Tibial nerve (tissue), 3 donors: ENCODE measurements around the gene ADK.

Experiments
- POLR2A ChIP-seq, 2 donors: fragments of 450-650 bp; IDR thresholded peaks; one replicate each; pipeline ENCODE4 v1.6.1; 2017; ENCODE audit warnings: antibody characterized with exemption in 2 of 2, mild to moderate bottlenecking in 2 of 2, moderate library complexity in 2 of 2
- TF ChIP-seq, protein P1 (sequence below), 5 experiments: fragments of 200-600 bp in 3 of 5; fragments of 450-650 bp in 2 of 5; sonication (generic) in 3 of 5; IDR thresholded peaks; one replicate each; pipeline ENCODE4 v1.5.1; 2016 to 2019; ENCODE audit warnings: antibody characterized with exemption in 5 of 5, mild to moderate bottlenecking in 3 of 5, moderate library complexity in 2 of 5

DNA sequence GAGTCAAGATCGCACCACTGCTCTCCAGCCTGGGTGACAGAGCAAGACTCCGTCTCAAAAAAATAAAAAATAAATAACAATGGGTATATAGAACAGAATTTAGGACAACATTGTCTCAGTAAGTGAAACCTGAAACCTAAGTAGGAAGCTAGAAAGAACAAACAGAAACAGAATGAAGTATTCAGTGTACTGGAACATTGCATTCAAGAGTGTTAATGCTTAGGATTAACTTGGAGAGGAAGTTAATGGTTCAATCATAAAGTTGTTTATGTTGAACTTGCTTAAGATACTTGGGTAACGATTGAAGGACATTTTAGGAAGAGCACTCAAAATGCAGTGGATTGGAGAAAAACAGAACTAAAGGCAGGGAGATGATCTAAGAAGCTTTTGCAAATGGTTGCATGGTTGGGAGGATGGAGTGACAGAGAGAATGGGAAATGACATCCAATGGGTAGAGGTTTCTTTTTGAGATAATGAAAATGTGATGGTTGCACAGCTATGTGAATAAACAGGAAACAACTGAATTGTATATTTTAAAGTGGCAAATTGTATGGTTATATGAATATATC, 233.7 kb downstream of the ADK start:
- TF ChIP-seq, protein P1, sequence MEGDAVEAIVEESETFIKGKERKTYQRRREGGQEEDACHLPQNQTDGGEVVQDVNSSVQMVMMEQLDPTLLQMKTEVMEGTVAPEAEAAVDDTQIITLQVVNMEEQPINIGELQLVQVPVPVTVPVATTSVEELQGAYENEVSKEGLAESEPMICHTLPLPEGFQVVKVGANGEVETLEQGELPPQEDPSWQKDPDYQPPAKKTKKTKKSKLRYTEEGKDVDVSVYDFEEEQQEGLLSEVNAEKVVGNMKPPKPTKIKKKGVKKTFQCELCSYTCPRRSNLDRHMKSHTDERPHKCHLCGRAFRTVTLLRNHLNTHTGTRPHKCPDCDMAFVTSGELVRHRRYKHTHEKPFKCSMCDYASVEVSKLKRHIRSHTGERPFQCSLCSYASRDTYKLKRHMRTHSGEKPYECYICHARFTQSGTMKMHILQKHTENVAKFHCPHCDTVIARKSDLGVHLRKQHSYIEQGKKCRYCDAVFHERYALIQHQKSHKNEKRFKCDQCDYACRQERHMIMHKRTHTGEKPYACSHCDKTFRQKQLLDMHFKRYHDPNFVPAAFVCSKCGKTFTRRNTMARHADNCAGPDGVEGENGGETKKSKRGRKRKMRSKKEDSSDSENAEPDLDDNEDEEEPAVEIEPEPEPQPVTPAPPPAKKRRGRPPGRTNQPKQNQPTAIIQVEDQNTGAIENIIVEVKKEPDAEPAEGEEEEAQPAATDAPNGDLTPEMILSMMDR (IDR thresholded peaks at IDR 0.05) = no peak
- TF ChIP-seq POLR2A (IDR thresholded peaks at IDR 0.05) = no peak
